ENCODE data around the gene SMIM3.
A peak's percentile ranks its signal among the peaks of the same experiment; 100 is the strongest.

SMIM3 gene

GRCh38 chr5:150764530-150764929, 14.0 kb upstream of the SMIM3 start:
- no peak overlapping the region for H3K4me3 ChIP-seq (ENCODE audit: low read depth, low read length)
- TF ChIP-seq POLR2A (IDR thresholded peaks at IDR 0.05; ENCODE audit: extremely low read depth, insufficient read length): no peak
- TF ChIP-seq, protein P1, sequence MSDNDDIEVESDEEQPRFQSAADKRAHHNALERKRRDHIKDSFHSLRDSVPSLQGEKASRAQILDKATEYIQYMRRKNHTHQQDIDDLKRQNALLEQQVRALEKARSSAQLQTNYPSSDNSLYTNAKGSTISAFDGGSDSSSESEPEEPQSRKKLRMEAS (IDR thresholded peaks at IDR 0.05; ENCODE audit: low read depth, low read length): peak; percentile 35; the same call in 1 of the 2 replicates
- peak; percentile 78 for DNase-seq (ENCODE audit: low read depth)

DNA sequence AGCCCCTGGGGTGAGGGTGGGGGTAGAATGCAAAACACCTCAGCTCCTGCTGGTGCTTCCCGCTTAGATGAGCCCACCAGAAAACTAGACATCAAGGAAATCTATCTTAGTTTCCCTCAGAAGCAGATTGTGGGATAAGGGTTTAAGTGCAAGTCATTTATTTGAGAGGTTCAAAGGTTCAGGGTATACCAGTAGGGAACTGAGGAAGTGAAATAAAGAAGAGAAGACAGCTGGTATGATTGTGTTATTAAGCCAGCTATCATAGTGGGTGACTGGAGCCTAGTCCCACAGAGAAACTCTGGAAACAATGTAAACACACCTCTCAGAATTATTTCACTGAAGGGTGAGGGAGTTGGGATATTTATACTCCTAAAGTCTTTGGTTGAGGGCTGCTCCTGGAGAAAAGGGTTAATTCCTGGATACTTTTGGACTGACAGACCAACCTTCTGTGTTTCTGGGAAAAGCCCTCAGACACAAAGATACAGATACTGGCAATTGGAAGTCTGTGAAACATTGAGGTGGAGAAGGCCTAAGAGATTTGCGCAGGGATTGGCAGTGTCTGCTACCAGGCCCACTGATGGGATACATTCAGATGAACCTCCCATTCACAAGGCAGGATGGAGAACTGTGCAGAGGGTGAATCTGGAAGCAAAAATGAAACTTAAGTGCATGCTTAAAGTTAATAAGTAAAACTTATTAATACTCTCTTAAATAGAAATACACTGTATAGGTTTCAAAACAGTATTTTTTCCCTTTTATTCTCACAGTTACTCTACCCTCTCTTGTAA, 13.4 kb upstream of the SMIM3 start:
- H3K4me3 ChIP-seq (ENCODE audit: low read depth, low read length): no peak overlapping the region
- TF ChIP-seq POLR2A (IDR thresholded peaks at IDR 0.05; ENCODE audit: extremely low read depth, insufficient read length) (no peak), MYC (IDR thresholded peaks at IDR 0.05; ENCODE audit: low read depth, low read length) (no peak)
- TF ChIP-seq, protein P2, sequence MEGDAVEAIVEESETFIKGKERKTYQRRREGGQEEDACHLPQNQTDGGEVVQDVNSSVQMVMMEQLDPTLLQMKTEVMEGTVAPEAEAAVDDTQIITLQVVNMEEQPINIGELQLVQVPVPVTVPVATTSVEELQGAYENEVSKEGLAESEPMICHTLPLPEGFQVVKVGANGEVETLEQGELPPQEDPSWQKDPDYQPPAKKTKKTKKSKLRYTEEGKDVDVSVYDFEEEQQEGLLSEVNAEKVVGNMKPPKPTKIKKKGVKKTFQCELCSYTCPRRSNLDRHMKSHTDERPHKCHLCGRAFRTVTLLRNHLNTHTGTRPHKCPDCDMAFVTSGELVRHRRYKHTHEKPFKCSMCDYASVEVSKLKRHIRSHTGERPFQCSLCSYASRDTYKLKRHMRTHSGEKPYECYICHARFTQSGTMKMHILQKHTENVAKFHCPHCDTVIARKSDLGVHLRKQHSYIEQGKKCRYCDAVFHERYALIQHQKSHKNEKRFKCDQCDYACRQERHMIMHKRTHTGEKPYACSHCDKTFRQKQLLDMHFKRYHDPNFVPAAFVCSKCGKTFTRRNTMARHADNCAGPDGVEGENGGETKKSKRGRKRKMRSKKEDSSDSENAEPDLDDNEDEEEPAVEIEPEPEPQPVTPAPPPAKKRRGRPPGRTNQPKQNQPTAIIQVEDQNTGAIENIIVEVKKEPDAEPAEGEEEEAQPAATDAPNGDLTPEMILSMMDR (IDR thresholded peaks at IDR 0.05; ENCODE audit: low read depth, low read length): no peak
- TF ChIP-seq, protein P1 (IDR thresholded peaks at IDR 0.05; ENCODE audit: low read depth, low read length): no peak
- DNase-seq (ENCODE audit: low read depth): peak; percentile 43

DNA sequence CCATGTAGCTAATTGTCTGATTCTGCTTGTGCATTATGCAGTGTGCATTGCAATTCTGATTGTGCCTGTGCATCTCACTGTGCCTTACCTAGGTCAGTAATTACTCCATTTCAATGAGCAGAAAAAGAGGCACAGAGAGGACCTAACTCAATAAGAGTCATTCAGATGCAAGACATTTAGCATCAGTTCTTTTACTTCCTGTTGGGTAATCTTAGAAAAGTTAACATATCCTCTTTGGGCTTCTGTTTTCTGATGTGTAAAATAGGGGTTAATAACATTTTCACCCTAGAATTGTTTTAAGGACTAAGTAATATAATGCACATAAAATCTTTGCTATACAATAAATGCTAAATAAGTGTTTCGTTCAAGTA, 12.8 kb upstream of the SMIM3 start:
- peak; percentile 56 for DNase-seq (ENCODE audit: low read depth)

DNA sequence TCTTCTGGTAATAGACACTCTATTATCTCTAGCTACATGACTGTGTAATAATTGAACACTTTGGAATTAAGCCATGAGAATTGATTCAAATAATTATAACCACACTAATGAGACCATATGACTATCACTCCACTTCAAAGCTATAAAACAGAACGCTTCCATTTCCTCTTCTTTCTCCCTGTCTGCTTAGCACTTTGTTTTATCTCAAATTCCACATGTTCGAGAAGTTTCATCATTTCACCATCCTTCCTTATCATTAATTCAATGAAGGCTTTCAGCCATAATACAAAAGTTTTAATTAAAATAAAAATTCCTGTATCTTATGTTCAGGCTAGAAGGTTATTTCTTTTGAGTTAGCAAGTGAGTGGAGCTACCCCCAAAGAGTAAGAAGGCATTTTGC, 12.3 kb upstream of the SMIM3 start:
- no peak overlapping the region for H3K4me3 ChIP-seq (ENCODE audit: low read depth, low read length)
- TF ChIP-seq, protein P2 (IDR thresholded peaks at IDR 0.05; ENCODE audit: low read depth, low read length): no peak
- no peak for TF ChIP-seq POLR2A (IDR thresholded peaks at IDR 0.05; ENCODE audit: extremely low read depth, insufficient read length)
- no peak for TF ChIP-seq MYC (IDR thresholded peaks at IDR 0.05; ENCODE audit: low read depth, low read length)
- TF ChIP-seq, protein P1 (IDR thresholded peaks at IDR 0.05; ENCODE audit: low read depth, low read length): no peak
- peak; percentile 15 for DNase-seq (ENCODE audit: low read depth)

More for the DNA sequence above, 12.8 kb upstream of the SMIM3 start:
- TF ChIP-seq, protein P1 (IDR thresholded peaks at IDR 0.05; ENCODE audit: low read depth, low read length): no peak
- TF ChIP-seq MYC (IDR thresholded peaks at IDR 0.05; ENCODE audit: low read depth, low read length): no peak
- TF ChIP-seq, protein P2 (IDR thresholded peaks at IDR 0.05; ENCODE audit: low read depth, low read length): no peak
- no peak for TF ChIP-seq POLR2A (IDR thresholded peaks at IDR 0.05; ENCODE audit: extremely low read depth, insufficient read length)
- H3K4me3 ChIP-seq (ENCODE audit: low read depth, low read length): no peak overlapping the region

GRCh38 chr5:150771034-150771795, 7.3 kb upstream of the SMIM3 start:
- TF ChIP-seq, protein P1 (IDR thresholded peaks at IDR 0.05; ENCODE audit: low read depth, low read length): no peak
- TF ChIP-seq, protein P2 (IDR thresholded peaks at IDR 0.05; ENCODE audit: low read depth, low read length): no peak
- TF ChIP-seq POLR2A (IDR thresholded peaks at IDR 0.05; ENCODE audit: extremely low read depth, insufficient read length) (no peak), MYC (IDR thresholded peaks at IDR 0.05; ENCODE audit: low read depth, low read length) (no peak)
- no peak for DNase-seq (ENCODE audit: low read depth)
- H3K4me3 ChIP-seq (ENCODE audit: low read depth, low read length): no peak overlapping the region

GRCh38 chr5:150774145-150774544, 4.4 kb upstream of the SMIM3 start:
- no peak for TF ChIP-seq POLR2A (IDR thresholded peaks at IDR 0.05; ENCODE audit: extremely low read depth, insufficient read length)
- TF ChIP-seq, protein P2 (IDR thresholded peaks at IDR 0.05; ENCODE audit: low read depth, low read length): no peak
- no peak for TF ChIP-seq MYC (IDR thresholded peaks at IDR 0.05; ENCODE audit: low read depth, low read length)
- H3K4me3 ChIP-seq (ENCODE audit: low read depth, low read length): no peak overlapping the region
- DNase-seq (ENCODE audit: low read depth): peak; percentile 50

Data from NB4 (cell line).